HCEC 1CT (cell line): ENCODE data around the gene RHBDD3.
A peak's percentile ranks its signal among the peaks of the same experiment; 100 is the strongest.

ENCODE experiments used
- DNase-seq: peaks from one replicate; pipeline ENCODE4 v3.0.0-alpha.2; 2017

RHBDD3 gene

GRCh38 chr22:29306175-29306834, 38.5 kb upstream of the RHBDD3 start, which contains the start of gene GAS2L1:
Gene GAS2L1, plus strand, starts transcription at chr22:29306650. Its CDS starts 1,456 bp downstream, at chr22:29308106.
- DNase-seq, result peak; percentile 86

GRCh38 chr22:29305836-29306174, 38.0 kb upstream of the RHBDD3 start:
- DNase-seq, result no peak

DNA sequence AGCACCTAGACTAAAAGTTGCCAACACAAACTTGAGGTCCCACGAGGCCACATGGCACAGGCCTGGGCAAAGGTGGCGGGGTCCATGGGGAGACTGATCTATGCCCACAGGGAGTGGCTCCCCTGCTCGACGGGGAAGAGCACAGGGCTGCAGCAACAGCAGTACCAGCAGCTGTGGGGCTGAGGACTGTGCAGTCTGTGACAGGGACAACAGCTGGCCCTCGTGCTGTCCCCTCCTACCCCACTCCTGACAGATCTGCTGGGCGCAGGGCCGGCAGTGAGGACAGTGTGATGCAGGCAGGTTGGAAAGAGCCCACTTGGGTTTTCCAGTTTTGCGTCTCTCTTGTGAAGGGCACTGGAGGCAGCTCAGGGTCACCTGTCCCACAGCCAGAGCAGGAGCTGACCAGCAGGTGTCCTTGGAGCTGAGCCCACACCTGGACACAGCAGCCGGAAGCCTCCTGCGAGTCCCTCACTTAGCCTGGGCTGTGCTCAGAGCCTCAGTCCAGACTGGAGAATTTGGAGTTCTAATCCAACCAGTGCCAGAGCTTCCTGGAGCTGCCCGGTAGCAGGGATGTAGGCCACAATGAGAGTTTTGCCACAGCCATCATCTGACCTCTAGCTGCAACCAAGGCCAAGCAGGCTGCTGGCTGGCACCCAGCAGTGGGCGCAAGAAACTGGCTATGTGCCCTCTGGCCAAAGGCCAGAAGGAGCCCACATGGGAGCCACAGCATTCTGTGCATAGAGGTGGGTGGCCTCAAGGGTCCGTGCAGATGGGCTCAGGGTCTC, 35.1 kb upstream of the RHBDD3 start:
- DNase-seq, result no peak

DNA sequence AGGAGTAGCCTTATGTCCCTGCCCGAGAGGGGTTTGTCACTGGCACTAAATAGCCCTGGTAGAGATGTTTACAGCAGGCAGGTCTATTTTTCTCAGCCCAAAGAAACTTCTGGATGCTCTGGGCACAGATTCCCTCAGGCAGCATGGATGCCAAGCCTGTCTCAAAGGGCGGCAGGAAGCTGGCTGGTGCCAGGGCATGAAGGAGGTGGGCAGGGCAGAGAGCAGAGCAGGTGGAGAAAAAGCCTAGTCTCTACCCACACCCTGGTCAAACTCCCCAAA, 34.6 kb upstream of the RHBDD3 start:
- DNase-seq, result no peak

DNA sequence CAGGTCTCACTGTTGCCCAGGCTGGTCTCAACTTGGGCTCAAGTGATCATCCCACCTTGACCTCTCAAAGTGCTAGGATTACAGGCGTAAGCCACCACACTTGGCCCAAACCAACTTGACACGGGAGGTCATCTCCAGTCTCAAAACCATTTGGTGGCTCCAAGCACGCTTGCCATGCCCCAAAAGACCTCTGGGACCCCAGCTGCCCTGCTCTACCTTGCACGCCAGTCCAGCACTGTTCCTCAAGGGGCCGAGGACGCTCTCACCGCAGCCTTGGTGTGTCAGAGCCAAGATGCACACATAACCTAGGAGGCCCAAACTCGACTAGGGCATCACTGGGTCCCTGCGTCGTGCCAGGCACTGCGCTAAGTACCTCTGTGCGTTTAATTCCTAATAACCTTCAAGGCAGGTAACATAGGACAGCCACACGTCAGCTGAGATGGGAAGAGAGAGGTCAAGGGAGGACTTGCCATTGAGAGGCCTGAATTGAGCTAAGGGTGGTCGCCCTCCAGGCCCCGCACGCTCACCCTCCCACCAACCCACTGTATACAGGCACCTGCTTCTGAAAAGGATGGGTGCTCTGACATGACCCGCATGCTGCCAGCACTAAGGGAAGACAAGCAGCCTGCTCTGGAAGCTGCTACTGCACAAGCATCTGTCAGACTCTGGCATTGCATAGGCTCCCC, 34.1 kb upstream of the RHBDD3 start:
- DNase-seq, result no peak

- no peak for DNase-seq
These were observed 33.2 kb upstream of the RHBDD3 start for GRCh38 chr22:29300807-29301601.

DNA sequence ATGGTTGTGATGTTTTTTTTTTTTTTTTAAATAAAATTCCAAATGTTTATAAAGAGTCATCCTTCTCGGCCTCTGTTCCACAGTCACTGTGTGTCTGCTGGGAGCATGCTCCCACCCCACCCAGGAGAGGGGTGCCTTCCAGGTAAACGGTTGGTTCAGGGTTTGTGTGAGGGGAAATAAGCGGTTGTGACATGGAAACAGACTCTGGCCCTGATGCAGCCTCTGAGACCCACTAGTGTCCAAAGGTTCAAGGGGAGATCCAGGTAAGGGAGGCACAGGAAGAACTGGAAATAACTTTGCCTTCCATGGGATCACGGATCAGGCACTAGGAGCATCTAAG, 32.7 kb upstream of the RHBDD3 start:
- DNase-seq, result no peak

DNA sequence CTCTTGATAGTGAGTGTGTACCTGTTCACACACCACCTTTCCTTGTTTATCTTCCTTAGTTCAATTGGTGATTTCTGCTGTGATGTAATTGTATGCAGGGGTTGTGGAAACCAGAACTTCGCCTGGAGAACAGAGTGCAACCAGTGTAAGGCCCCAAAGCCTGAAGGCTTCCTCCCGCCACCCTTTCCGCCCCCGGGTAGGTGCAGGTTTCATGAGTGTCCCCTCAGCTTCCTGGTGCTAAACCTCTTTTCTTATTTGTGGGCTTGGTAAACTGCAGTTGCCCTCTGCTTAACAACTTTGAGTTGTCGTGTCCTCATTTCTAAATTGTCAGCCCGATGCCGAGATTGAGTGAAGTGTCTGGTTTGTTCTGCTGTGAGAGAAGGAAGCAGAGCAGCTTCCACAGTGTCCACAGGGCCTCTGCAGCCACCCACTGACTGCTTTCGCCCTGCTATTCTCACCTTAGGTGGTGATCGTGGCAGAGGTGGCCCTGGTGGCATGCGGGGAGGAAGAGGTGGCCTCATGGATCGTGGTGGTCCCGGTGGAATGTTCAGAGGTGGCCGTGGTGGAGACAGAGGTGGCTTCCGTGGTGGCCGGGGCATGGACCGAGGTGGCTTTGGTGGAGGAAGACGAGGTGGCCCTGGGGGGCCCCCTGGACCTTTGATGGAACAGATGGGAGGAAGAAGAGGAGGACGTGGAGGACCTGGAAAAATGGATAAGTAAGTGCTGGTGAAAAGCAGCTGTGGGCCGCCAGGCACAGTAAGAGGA, 31.5 kb upstream of the RHBDD3 start:
- DNase-seq, result no peak

- no peak for DNase-seq
These were observed 30.9 kb upstream of the RHBDD3 start for GRCh38 chr22:29298641-29299040.

GRCh38 chr22:29292379-29292778, 24.6 kb upstream of the RHBDD3 start:
- DNase-seq, result no peak

DNA sequence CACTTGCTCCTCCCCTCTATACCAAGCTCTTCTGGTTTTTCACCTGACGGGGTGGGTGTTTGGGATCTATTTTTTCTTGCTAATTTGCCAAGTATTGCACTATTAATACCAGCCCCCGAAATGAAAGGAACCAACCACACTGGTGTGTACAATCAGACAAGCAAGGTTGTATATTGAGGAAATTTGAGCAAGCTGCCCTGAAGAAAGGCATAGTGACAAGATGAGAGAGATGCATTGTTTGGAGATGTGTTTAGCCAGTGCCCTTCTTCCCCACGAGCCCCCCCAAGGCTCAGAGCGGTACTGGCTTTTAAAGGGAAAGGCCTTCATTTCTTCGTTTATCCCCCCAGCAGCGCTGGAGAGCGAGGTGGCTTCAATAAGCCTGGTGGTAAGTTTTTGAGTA, 23.4 kb upstream of the RHBDD3 start:
- no peak for DNase-seq

DNA sequence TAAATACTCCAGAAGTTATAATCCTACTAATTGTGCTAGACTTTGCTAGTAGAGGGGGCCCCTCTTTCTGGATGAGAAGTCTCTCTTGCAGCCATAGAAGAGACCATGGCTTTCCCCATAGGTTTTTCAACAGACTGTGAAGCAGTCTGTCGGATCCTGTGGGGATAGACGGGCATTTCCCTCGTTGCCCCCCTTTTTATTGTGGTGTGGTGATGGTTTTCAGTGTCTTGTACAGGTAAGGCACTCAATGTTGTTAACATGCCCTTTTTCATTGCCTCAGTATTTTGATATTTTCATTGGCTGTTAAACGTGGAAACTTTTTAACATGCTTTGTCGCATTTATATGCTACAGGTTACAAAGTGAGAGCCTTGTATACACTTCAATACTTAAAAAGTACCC, 22.3 kb upstream of the RHBDD3 start:
- DNase-seq, result no peak

- DNase-seq, result no peak
These were observed 21.1 kb upstream of the RHBDD3 start for GRCh38 chr22:29288837-29289236.

- DNase-seq, result no peak
These were observed 16.4 kb upstream of the RHBDD3 start for GRCh38 chr22:29284196-29284595.

DNA sequence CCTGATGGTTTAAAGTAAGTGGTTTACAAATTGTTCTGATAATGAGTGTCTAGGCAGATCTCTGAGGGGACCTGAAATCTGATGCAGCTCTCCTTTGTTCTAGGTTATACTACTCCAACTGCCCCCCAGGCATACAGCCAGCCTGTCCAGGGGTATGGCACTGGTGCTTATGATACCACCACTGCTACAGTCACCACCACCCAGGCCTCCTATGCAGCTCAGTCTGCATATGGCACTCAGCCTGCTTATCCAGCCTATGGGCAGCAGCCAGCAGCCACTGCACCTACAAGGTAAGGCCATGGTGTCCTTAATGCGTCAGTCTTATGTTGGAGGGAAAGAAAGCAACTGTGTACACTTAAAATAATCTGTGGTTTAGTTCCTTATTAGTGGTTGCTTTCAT, 10.1 kb upstream of the RHBDD3 start:
- DNase-seq, result no peak

DNA sequence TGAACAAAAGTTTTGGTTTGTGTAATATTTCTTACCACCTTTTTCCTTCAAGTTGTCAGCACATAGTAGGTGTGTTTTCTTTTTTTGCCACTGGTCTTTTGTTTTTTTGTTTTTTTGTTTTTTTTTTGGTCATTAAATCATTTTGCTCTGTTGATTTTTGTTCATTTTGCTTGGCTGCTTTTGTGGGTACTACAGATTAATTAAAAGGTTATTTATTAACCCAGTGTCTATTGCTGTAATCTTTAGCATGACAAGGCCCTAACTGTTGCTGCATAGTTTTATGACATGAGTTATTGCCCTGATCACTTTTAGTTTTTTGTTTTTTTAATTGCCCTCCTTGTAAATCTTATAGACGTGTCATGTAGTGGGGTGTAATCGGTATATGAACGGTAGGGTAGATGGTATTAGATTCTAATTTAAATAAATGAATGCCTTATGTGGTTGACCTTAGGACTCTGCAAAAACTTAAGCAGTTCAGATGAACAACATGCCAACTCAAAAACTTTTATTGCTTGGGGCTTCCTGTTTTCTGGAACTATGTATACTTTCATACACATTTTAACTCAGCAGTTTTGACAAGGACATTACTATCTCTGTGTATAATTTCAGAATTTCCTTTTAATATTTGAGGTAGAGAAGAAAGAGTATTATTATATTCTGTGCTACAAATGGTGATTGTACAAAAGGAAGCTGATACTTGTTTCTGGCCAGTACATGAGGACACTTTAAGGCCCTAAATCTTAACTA, 8.2 kb upstream of the RHBDD3 start:
- no peak for DNase-seq

GRCh38 chr22:29275167-29275566, 7.4 kb upstream of the RHBDD3 start:
- DNase-seq, result no peak

GRCh38 chr22:29272624-29273023, 4.8 kb upstream of the RHBDD3 start:
- DNase-seq, result no peak

- peak; percentile 67 for DNase-seq
These were observed 2.9 kb upstream of the RHBDD3 start for GRCh38 chr22:29270475-29271271.

GRCh38 chr22:29269731-29270474, 2.1 kb upstream of the RHBDD3 start:
- DNase-seq, result no peak

GRCh38 chr22:29269230-29269604, 1.4 kb upstream of the RHBDD3 start:
- DNase-seq, result no peak
